HG02870 (cell line): Measurements from ENCODE around the gene CDC42EP4.
A peak's percentile ranks its signal among the peaks of the same experiment; 100 is the strongest.

Source experiments
- ATAC-seq: cut with Tn5 transposase; IDR thresholded peaks from one replicate; pipeline ENCODE4 v1.9.1; 2021; ENCODE audit warnings: mild to moderate bottlenecking, moderate library complexity; ENCODE audit not compliant: unreplicated experiment

The CDC42EP4 gene

DNA sequence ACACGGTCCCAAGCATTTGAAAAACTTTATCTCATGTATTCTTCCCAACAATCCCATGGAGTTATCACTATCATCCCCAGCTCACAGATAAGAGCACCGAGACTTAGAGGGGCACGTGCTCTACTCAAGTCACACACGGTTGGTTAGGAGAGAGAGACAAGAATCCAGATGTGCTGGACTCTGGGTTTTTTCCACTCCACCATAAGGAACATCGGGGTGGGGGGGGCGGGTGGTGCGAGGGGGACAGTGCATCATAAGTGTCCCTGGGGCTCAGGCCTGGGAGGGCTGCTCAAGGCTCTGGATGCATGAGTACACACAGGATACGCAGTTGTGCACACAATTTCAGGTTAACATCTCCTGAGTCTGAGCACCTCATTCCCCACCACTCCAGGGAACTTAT lies 7.4 kb downstream of the CDC42EP4 start:
- ATAC-seq, result no peak

GRCh38 chr17:73302189-73302588 lies 9.6 kb downstream of the CDC42EP4 start:
- no peak for ATAC-seq

DNA sequence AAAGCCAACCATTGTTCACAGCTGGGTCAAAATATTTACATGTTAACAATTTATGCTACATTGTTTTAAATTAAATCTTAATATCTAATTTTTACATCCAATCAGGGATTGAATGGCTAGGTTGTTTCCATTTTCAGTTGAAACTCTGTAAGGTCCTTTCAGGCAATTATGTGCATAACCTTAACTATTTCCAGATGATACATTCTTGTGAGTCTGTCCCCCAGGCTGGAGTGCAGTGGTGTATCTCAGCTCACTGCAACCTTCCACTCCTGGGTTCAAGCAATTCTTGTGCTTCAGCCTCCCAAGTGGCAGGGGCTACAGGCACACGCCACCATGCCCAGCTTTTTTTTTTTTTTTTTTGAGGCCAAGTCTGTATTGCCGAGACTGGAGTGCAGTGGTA lies 10.4 kb downstream of the CDC42EP4 start:
- ATAC-seq, result no peak

- no peak for ATAC-seq
Observed at GRCh38 chr17:73300392-73300791, 11.4 kb downstream of the CDC42EP4 start.

GRCh38 chr17:73297934-73298861 lies 13.6 kb downstream of the CDC42EP4 start:
- ATAC-seq, result no peak

- ATAC-seq, result no peak
Observed at GRCh38 chr17:73293480-73293911, 18.3 kb downstream of the CDC42EP4 start.

DNA sequence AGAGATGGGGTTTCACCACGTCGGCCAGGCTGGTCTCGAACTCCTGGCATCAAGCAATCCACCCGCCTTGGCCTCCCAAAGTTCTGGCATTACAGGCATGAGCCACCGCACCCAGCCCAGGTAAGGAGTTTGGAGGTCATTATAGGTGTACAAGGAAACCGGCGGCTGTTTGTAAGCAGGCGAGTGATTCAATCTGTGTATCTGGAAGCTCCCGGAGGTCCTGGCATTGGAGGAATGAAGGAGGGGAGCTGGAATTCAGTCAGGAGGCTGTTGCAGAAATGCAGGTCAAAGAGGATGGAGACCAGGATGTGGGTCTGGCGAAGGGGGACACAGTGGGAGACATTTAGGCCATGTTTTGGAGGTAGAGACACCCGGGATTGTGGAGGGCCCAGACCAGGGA lies 18.8 kb downstream of the CDC42EP4 start:
- no peak for ATAC-seq

DNA sequence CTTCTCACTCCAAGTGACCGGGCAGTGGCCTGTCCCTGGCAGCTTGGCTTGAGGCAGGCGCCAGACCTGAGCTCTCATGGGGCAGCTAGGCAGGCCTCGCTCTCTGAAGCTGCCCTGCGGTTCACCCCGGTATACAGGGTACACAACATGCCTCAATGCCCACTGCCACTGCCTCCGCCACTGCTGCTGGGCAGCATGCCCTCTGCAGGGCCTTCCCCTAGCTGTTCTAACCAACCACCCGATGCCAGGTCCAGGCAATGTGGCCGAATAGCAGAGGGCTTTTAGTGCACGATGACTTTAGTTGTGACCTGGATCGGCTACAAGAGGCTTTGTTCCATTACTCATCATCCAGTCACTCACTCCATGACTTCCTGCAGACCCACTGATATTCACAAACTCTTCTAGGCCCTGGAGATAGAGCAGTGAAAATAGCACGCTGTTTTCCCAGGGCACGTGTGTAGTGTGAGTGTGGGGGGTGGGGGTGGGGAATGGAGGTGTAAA lies 19.7 kb downstream of the CDC42EP4 start:
- no peak for ATAC-seq

DNA sequence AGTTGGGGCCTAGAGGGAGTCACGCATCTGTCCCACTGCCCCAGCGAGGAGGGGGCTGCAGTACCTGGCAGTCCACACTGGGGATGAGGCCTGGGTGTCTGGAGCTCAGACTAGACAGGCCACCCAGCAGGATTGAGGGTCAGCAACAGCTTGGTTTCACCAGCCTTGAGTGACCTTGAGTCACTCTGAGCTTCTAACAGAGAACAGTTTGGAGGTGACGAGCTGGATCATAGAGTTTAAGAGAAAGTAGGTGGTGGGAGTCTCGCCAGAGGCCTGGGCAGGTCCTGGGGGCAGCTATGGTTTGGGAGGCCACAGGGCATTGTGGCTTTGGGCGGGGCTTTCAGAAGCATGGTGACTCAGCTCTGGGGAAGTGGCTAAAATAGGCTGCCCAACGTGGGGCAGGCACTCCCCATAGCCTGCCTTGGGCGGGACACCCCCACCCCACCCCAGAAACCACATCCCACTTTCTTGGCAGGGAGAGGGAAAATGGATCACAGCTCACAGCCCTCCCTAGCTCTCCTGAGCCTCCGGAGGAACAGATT lies 20.5 kb downstream of the CDC42EP4 start:
- ATAC-seq, result peak; percentile 85

GRCh38 chr17:73290399-73291259 lies 21.2 kb downstream of the CDC42EP4 start:
- ATAC-seq, result peak; percentile 34

- no peak for ATAC-seq
Observed at GRCh38 chr17:73289549-73290254, 22.1 kb downstream of the CDC42EP4 start.

DNA sequence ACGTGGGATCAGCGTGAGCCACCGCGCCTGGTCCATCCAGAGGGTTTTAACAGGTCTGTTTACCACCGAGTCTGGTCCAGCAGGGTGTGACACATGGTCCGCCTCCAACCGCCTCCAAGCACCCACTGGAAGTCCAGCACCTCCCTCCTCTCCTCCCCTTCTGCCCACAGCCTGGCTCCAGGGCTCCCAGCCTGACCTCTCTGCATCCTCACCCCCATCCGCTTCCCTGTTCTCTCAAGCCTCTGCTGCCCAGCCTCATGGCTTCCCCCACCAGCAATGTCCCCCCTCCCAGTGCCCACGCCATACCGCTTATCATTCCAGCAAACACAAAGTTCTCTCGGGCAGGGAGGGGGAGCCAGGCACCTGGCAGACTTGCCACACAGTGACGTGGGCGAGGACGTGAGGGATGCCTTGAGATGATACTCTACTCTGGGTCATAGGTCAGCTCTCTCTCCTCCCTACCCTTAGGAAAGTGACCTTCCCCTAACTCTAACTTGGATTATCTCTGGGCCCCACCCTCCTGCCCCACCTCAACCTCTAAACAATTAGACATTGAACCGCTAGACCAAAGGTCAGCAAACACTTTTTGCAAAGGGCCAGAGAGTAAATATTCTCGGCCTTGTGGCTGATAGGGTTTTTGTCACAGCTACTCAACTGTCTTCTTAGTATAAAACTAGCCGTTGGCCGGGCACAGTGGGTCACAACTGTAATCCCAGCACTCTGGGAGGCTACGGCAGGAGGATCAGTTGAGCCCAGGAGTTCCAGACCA lies 23.1 kb downstream of the CDC42EP4 start:
- ATAC-seq, result no peak

- no peak for ATAC-seq
Observed at GRCh38 chr17:73286863-73287296, 24.9 kb downstream of the CDC42EP4 start.

- ATAC-seq, result no peak
Observed at GRCh38 chr17:73285916-73286862, 25.6 kb downstream of the CDC42EP4 start.

- ATAC-seq, result no peak
Observed at GRCh38 chr17:73285603-73285908, 26.2 kb downstream of the CDC42EP4 start.

DNA sequence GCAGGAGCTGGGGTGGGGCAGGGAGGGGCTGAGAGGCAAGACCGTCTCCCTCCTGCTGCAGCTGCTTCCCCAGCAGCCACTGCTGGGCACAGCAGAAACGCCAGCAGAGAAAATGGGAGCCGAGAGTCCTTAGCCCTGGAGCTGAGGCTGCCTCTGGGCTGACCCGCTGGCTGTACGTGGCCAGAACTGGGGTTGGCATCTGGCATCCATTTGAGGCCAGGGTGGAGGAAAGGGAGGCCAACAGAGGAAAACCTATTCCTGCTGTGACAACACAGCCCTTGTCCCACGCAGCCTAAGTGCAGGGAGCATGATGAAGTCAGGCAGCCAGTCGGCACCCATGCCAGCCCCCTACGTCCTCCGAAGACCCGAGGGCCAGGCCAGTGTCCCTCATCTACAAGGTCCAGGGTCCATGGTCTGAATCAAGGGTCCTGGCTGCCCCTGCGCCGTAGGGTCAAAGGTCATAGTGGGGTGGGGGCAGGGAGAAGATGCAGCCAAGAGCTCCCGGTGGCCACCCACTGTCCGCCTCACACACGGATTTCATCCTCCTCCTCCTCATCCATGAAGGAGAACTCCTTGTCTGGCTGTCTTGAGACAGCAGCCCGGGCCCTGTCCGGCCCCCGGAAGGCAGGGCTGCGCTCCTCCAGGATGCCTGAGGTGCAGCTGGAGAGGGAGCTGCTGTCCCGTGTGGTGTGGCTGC lies 26.7 kb downstream of the CDC42EP4 start:
- ATAC-seq, result no peak

- ATAC-seq, result no peak
Observed at GRCh38 chr17:73284354-73284753, 27.4 kb downstream of the CDC42EP4 start.

DNA sequence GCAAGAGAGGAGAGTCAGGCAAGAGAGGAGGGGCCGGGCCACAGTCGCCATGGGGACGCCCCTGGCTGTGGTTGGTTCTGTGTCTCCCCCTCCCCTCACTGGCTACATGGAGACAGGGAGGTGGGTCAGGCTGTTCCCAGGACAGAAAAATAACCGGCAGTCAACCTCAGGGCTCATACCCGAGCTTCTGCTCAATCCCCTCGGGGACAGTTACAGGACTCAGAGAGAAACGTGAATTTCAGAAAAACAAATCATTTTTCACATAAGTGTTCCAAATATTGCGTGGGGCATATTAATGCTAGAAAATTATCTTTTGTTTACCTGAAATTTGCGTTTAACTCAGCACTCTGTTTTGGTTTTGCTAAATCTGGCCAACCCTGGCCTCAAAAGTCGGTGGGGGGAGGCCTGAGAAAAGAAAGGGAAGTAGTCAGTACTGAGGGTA lies 27.9 kb downstream of the CDC42EP4 start:
- ATAC-seq, result no peak
